ENCODE measurements around the gene MACROH2A1.

DNA sequence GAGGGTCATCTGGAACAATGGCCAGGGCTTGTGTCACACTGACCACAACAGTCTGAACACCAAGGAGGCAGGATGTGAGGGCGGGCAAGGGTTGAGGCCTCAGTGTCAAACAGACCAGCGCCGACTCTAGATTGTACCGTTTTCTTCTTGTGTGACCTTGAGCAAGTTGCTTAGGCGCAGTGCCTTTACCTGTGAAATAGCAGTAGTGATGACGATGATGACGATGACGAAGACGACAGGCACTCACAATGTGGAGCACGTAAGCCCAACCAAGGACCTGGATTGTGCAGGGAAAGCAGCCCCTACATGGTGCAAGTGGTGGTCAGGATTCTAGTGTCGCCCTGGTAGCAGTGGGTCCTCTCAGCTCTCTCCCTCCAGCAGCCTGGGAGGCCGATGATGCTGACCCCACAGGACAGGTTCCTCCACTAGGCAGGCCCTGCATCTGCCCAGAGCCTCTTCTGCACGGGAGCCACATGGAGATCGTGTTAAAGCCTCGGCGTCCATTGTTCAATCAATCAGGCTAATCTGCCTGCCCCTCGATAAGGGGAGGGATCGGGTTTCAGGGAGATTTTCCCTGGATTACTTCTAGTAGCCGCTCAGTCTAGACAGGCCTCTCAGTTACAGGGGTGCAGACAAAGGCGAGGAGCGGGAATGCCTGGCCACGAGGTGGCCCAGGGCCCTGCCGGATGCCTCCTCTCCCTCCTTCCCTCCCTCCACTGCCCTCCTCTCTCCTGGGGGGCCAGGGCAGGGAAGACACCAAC, 91.7 kb downstream of the MACROH2A1 start:
- TF ChIP-seq, protein P1, sequence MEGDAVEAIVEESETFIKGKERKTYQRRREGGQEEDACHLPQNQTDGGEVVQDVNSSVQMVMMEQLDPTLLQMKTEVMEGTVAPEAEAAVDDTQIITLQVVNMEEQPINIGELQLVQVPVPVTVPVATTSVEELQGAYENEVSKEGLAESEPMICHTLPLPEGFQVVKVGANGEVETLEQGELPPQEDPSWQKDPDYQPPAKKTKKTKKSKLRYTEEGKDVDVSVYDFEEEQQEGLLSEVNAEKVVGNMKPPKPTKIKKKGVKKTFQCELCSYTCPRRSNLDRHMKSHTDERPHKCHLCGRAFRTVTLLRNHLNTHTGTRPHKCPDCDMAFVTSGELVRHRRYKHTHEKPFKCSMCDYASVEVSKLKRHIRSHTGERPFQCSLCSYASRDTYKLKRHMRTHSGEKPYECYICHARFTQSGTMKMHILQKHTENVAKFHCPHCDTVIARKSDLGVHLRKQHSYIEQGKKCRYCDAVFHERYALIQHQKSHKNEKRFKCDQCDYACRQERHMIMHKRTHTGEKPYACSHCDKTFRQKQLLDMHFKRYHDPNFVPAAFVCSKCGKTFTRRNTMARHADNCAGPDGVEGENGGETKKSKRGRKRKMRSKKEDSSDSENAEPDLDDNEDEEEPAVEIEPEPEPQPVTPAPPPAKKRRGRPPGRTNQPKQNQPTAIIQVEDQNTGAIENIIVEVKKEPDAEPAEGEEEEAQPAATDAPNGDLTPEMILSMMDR (IDR thresholded peaks at IDR 0.05 in 4 of 5, conservative IDR thresholded peaks at IDR 0.05 in 1 of 5) = no peak
- TF ChIP-seq POLR2A (IDR thresholded peaks at IDR 0.05) = no peak
